Measurements from ENCODE around the gene LRRC28.

The LRRC28 gene

GRCh38 chr15:99224372-99225214 lies 26.7 kb upstream of the LRRC28 start:
- Histone ChIP-seq H3K9me3 (ENCODE audit: control insufficient read depth, low read length) (no peaks in the 10 kb centered on the region), H3K36me3 (ENCODE audit: control insufficient read depth, insufficient read depth, low read length) (no peaks in the 10 kb centered on the region), H3K4me1 (no peaks in the 10 kb centered on the region), H3K9ac (no peak overlapping the region), H2AFZ (no peak overlapping the region), H3K79me2 (no peaks in the 10 kb centered on the region), H3K27ac (no peak overlapping the region), H3K27me3 (ENCODE audit: control insufficient read depth, insufficient read depth, low read length) (no peaks in the 10 kb centered on the region), H3K4me2 (ENCODE audit: low read length) (no peak overlapping the region), H3K4me3 (ENCODE audit: low read depth, low read length) (no peak overlapping the region)
- no peak for TF ChIP-seq CTCF (IDR thresholded peaks at IDR 0.05)

- Histone ChIP-seq H3K27me3 (ENCODE audit: control insufficient read depth, insufficient read depth, low read length) (no peaks in the 10 kb centered on the region), H3K4me1 (no peaks in the 10 kb centered on the region), H3K27ac (no peak overlapping the region), H3K9me3 (ENCODE audit: control insufficient read depth, low read length) (no peaks in the 10 kb centered on the region), H3K9ac (no peak overlapping the region), H2AFZ (no peak overlapping the region), H3K79me2 (no peaks in the 10 kb centered on the region), H3K4me2 (ENCODE audit: low read length) (no peak overlapping the region), H3K36me3 (ENCODE audit: control insufficient read depth, insufficient read depth, low read length) (no peaks in the 10 kb centered on the region), H3K4me3 (ENCODE audit: low read depth, low read length) (no peak overlapping the region)
- TF ChIP-seq CTCF (IDR thresholded peaks at IDR 0.05), result no peak
Observed at GRCh38 chr15:99226802-99227201, 24.5 kb upstream of the LRRC28 start.

DNA sequence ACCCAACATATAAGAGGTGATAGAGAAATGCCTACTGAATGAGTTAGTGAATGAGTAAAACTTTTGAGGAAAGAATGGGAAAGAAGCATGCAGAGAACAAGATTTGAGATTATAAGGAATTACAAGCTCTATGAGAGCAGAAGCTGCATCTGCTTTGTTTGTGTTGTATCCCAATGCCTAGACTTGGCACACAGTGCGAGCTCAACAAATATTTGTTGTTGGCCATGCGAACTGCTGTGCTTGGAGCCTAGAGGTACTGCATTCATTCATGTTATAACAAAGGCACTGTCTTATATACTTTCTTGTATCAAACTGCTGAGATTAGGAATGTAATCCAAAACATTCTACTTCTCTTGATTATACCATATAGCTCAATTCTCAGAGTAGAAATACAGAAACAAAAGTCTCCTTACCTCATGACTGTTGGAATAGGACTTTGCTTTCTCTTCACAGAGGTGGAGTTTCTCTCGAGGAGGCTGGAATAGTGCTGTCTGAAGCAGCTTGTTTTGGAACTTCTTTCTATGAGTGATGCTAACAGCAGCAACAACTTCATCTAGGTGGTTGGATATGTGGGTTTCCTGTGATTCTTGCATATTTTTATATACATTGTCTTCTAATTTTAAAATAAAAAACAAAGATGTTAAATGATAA lies 23.0 kb upstream of the LRRC28 start:
- Histone ChIP-seq H3K4me1 (no peaks in the 10 kb centered on the region), H3K27me3 (ENCODE audit: control insufficient read depth, insufficient read depth, low read length) (no peaks in the 10 kb centered on the region), H3K9me3 (ENCODE audit: control insufficient read depth, low read length) (no peaks in the 10 kb centered on the region), H3K4me2 (ENCODE audit: low read length) (no peak overlapping the region), H3K4me3 (ENCODE audit: low read depth, low read length) (no peak overlapping the region), H3K36me3 (ENCODE audit: control insufficient read depth, insufficient read depth, low read length) (no peaks in the 10 kb centered on the region), H3K79me2 (no peaks in the 10 kb centered on the region), H2AFZ (no peak overlapping the region), H3K9ac (no peak overlapping the region), H3K27ac (no peak overlapping the region)
- no peak for TF ChIP-seq CTCF (IDR thresholded peaks at IDR 0.05)

DNA sequence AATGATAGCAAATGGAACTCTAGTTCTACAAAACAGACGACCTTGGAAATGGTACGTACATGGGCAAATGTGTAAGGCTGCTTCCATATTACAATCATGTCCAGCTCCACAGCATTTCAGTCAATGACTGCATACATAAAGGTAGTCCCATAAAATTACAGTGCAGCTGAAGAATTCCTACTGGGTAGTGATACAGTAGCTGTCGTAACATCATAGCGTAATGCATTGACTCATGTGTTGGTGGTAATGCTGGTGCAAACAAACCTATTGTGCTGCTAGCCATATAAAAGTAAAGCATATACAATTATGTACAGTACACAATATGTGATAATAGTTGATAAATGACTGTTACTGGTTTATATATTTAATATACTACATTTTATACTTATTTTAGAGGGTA lies 20.4 kb upstream of the LRRC28 start:
- Histone ChIP-seq H3K4me2 (ENCODE audit: low read length) (no peak overlapping the region), H3K4me3 (ENCODE audit: low read depth, low read length) (no peak overlapping the region), H3K36me3 (ENCODE audit: control insufficient read depth, insufficient read depth, low read length) (no peaks in the 10 kb centered on the region), H3K9ac (no peak overlapping the region), H2AFZ (no peak overlapping the region), H3K79me2 (no peaks in the 10 kb centered on the region), H3K27me3 (ENCODE audit: control insufficient read depth, insufficient read depth, low read length) (no peaks in the 10 kb centered on the region), H3K27ac (no peak overlapping the region), H3K9me3 (ENCODE audit: control insufficient read depth, low read length) (no peaks in the 10 kb centered on the region), H3K4me1 (no peaks in the 10 kb centered on the region)
- no peak for TF ChIP-seq CTCF (IDR thresholded peaks at IDR 0.05)

Data from parathyroid adenoma (tissue), 2 donors.